Coronary artery (tissue), 2 donors: Measurements from ENCODE around the gene MGAT2.

Source experiments
- DNase-seq: peaks from one replicate; pipeline ENCODE4 v3.0.0-alpha.2; 2017; ENCODE audit warnings: low spot score
- H3K27ac ChIP-seq, 2 donors: fragments of 200-600 bp; sonication (generic); one replicate each; pipeline ENCODE4 v1.5.1; 2016 to 2019
- H3K4me3 ChIP-seq: fragments of 200-600 bp; sonication (generic); 2 replicates; pipeline ENCODE4 v1.5.1; 2016; ENCODE audit warnings: mild to moderate bottlenecking, moderate library complexity
- TF ChIP-seq, protein P1 (sequence below): fragments of 200-600 bp; sonication (generic); IDR thresholded peaks from one replicate; pipeline ENCODE4 v1.5.1; 2019; ENCODE audit warnings: antibody characterized with exemption

MGAT2 gene

DNA sequence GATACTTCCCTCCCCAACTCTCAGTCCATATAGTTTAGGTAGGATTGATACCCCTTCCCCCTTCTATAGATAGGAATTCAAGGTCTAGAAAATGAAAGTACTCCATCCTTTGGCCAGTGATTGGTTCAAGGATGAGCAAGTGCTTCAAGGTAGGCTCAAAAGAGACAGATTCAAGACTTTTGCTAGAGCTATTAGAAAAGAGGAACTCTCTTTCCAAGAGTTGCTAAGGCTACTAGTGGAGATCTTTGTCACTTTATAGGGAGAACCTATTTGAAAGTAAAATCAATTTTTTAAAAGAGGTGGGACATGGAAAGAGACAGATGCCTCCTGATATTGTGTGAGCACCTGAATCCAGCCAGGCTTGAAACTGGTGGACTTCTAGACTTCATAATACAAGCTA lies 49.9 kb downstream of the MGAT2 start:
- no peak for DNase-seq
- no peak overlapping the region for H3K27ac ChIP-seq
- TF ChIP-seq, protein P1, sequence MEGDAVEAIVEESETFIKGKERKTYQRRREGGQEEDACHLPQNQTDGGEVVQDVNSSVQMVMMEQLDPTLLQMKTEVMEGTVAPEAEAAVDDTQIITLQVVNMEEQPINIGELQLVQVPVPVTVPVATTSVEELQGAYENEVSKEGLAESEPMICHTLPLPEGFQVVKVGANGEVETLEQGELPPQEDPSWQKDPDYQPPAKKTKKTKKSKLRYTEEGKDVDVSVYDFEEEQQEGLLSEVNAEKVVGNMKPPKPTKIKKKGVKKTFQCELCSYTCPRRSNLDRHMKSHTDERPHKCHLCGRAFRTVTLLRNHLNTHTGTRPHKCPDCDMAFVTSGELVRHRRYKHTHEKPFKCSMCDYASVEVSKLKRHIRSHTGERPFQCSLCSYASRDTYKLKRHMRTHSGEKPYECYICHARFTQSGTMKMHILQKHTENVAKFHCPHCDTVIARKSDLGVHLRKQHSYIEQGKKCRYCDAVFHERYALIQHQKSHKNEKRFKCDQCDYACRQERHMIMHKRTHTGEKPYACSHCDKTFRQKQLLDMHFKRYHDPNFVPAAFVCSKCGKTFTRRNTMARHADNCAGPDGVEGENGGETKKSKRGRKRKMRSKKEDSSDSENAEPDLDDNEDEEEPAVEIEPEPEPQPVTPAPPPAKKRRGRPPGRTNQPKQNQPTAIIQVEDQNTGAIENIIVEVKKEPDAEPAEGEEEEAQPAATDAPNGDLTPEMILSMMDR, result no peak

More for the DNA sequence above, 49.9 kb downstream of the MGAT2 start:
- no peak overlapping the region for H3K4me3 ChIP-seq
